Measurements from ENCODE around the gene MED10.

MED10 gene

GRCh38 chr5:6398570-6399230 is 20.4 kb upstream of the MED10 start:
- DNase-seq (ENCODE audit: low read depth in 2 of 2) = no peak

- DNase-seq (ENCODE audit: low read depth in 2 of 2) = no peak
Observed at GRCh38 chr5:6397536-6398269, 19.4 kb upstream of the MED10 start.

- DNase-seq (ENCODE audit: low read depth in 2 of 2) = no peak
Observed at GRCh38 chr5:6396836-6397535, 18.6 kb upstream of the MED10 start.

- DNase-seq (ENCODE audit: low read depth in 2 of 2) = no peak
Observed at GRCh38 chr5:6396043-6396442, 17.7 kb upstream of the MED10 start.

- DNase-seq (ENCODE audit: low read depth in 2 of 2) = no peak
Observed at GRCh38 chr5:6395621-6396020, 17.3 kb upstream of the MED10 start.

- no peak for DNase-seq (ENCODE audit: low read depth in 2 of 2)
Observed at GRCh38 chr5:6395102-6395445, 16.7 kb upstream of the MED10 start.

- no peak for DNase-seq (ENCODE audit: low read depth in 2 of 2)
Observed at GRCh38 chr5:6394429-6395101, 16.2 kb upstream of the MED10 start.

- DNase-seq (ENCODE audit: low read depth in 2 of 2) = no peak
Observed at GRCh38 chr5:6393596-6394194, 15.3 kb upstream of the MED10 start.

- no peak for DNase-seq (ENCODE audit: low read depth in 2 of 2)
Observed at GRCh38 chr5:6392561-6392960, 14.2 kb upstream of the MED10 start.

GRCh38 chr5:6391151-6391550 is 12.8 kb upstream of the MED10 start:
- DNase-seq (ENCODE audit: low read depth in 2 of 2) = no peak

- DNase-seq (ENCODE audit: low read depth in 2 of 2) = no peak
Observed at GRCh38 chr5:6389946-6390530, 11.7 kb upstream of the MED10 start.

- no peak for DNase-seq (ENCODE audit: low read depth in 2 of 2)
Observed at GRCh38 chr5:6389397-6389796, 11.1 kb upstream of the MED10 start.

GRCh38 chr5:6387970-6388369 is 9.6 kb upstream of the MED10 start:
- no peak for DNase-seq (ENCODE audit: low read depth in 2 of 2)

GRCh38 chr5:6386271-6386670 is 7.9 kb upstream of the MED10 start:
- DNase-seq (ENCODE audit: low read depth in 2 of 2) = no peak

GRCh38 chr5:6384856-6385255 is 6.5 kb upstream of the MED10 start:
- DNase-seq (ENCODE audit: low read depth in 2 of 2) = no peak

GRCh38 chr5:6383376-6383775 is 5.0 kb upstream of the MED10 start:
- DNase-seq (ENCODE audit: low read depth in 2 of 2) = no peak

- DNase-seq (ENCODE audit: low read depth in 2 of 2) = no peak
Observed at GRCh38 chr5:6379246-6379645, 899 bp upstream of the MED10 start.

GRCh38 chr5:6378766-6379103 is 388 bp upstream of the MED10 start:
- DNase-seq (ENCODE audit: low read depth in 2 of 2) = no peak

- no peak for DNase-seq (ENCODE audit: low read depth in 2 of 2)
Observed at GRCh38 chr5:6377582-6377904, 804 bp downstream of the MED10 start.

GRCh38 chr5:6376974-6377520 is 1.3 kb downstream of the MED10 start:
- no peak for DNase-seq (ENCODE audit: low read depth in 2 of 2)

GRCh38 chr5:6373081-6373846 is 5.1 kb downstream of the MED10 start:
- no peak for DNase-seq (ENCODE audit: low read depth in 2 of 2)
